ENCODE results near the gene FAM167B.
"Not testable (repeated sequence)": the region's sequence is repeated elsewhere in the genome, so short reads cannot be mapped to it uniquely, and the experiment has no call there.

The FAM167B gene

GRCh38 chr1:32263744-32264143 is 16.7 kb downstream of the FAM167B start:
- no peak for DNase-seq

- no peak for DNase-seq
These were observed 18.8 kb downstream of the FAM167B start for GRCh38 chr1:32265846-32266245.

- no peak for DNase-seq
These were observed 20.0 kb downstream of the FAM167B start for GRCh38 chr1:32266921-32267591.

DNA sequence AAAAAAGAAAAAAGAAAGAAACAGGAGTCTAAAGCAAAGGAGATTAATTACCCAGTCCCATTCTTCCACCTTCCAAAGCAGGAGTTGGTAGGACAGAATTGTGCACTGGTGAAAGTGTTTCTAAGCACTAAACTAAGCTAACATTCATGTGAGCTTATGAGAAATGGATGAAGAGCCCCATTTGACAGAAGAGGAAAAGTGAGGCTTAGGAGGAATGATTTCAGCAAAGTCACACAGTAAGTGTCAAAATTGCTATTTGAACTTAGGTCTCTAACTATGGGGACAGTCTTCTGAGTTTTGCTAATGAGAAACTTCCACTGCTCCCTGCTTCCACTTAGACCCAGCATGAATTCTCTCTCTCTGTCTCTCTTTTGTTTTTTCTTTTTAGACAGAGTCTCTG is 22.7 kb downstream of the FAM167B start:
- no peak for DNase-seq

DNA sequence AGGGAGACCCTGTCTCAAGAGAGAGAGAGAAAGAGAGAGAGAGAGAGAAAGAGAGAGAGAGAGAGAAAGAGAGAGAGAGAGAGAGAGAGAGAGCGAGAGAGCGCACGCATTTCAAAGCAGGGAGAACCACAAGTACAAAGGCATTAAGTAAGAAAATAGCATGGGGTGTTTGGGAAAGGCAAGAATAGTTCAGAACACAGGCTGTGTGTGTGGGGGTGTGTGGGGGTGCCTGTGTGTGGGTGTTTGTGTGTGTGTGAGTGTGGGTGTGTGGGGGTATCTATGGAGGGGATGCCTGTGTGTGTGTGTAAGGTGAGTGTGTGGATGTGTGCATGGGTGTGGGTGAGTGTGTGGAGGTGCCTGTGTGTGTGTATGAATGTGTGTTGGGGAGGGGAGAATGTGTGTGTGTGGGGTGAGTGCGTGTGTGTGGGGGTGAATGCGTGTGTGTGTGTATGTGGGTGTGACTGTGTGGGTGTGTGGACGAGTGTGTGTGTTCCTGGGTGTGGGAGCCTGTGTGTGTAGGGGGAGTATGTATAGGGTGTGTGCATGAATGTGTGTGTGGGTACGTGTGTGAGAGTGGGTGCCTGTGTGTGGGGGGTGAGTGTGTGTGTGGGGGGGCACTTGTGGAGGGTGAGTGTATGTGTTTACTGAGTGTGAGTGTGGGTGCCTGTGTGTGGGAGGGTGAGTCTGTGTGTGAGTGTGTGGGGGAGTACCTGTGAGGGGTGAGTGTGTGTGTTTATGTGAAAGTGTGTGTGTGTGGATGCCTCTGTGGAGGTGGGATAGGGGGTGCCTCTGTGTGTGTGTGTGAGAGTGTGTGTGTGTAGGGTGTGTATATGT is 25.8 kb downstream of the FAM167B start:
- peak; percentile 48 to 60 for DNase-seq

- peak; percentile 88 to 92 for DNase-seq
These were observed 26.6 kb downstream of the FAM167B start for GRCh38 chr1:32273391-32274208.

- DNase-seq: no peak
These were observed 27.8 kb downstream of the FAM167B start for GRCh38 chr1:32274646-32275340.

DNA sequence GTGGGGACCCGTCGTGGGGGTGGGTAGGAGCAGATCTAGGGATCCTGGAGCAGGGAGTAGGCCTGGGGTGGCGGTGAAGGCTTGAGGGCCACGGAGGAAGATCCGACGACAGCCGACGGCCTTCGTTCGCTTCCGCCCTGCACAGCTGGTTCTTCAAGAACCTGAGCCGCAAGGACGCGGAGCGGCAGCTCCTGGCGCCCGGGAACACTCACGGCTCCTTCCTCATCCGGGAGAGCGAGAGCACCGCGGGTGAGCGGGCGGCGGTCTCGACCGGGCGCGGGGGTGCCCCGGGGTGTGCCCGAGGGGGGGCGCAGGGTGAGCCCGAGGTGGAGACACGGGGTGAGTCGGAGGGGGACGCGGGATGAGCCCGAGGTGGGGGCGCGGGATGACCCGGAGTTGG is 28.4 kb downstream of the FAM167B start:
- no peak for DNase-seq

DNA sequence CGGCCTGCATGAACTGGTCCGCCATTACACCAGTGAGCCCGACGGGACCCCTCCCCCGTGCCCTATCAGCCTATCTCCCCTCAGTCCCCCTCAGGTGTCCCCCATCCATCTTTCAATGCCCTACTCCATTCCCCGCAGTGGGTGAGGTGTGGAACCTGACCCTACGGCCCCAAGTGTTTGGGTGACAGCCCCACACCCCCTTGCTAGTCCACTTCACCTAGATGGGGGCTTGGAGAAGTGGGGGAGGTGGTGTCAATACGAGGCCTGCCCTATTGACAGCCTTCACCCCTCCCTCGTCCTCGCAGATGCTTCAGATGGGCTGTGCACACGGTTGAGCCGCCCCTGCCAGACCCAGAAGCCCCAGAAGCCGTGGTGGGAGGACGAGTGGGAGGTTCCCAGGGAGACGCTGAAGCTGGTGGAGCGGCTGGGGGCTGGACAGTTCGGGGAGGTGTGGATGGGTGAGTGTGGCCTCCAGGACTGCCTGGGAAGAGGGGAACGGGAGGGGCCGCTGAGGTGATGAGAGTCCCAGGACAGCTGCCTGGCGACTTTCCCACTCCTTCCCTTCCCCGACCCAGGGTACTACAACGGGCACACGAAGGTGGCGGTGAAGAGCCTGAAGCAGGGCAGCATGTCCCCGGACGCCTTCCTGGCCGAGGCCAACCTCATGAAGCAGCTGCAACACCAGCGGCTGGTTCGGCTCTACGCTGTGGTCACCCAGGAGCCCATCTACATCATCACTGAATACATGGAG is 29.2 kb downstream of the FAM167B start:
- DNase-seq: no peak

- not testable (repeated sequence) for DNase-seq
These were observed 37.8 kb downstream of the FAM167B start for GRCh38 chr1:32284777-32285176.

DNA sequence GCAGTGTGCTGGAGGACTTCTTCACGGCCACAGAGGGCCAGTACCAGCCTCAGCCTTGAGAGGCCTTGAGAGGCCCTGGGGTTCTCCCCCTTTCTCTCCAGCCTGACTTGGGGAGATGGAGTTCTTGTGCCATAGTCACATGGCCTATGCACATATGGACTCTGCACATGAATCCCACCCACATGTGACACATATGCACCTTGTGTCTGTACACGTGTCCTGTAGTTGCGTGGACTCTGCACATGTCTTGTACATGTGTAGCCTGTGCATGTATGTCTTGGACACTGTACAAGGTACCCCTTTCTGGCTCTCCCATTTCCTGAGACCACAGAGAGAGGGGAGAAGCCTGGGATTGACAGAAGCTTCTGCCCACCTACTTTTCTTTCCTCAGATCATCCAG is 38.6 kb downstream of the FAM167B start:
- no peak for DNase-seq

DNA sequence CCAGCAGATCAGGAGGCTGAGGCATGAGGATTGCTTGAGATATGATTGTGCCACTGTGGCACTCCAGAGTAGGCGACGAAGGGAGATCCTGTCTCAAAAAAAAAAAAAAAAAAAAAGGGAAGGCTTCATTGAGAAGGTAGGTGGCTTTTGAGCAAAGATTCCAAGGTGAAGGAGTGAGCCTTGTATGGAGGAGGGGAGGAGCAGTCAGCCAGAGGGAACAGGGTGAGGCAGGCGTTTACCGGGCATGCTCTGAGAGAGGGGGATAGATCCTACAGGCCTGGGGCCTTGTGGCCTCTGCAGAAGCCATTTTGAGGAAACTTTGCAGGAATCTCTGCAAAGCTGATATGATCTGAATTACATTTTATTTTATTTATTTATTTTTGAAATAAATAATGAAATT is 39.7 kb downstream of the FAM167B start:
- no peak for DNase-seq

DNA sequence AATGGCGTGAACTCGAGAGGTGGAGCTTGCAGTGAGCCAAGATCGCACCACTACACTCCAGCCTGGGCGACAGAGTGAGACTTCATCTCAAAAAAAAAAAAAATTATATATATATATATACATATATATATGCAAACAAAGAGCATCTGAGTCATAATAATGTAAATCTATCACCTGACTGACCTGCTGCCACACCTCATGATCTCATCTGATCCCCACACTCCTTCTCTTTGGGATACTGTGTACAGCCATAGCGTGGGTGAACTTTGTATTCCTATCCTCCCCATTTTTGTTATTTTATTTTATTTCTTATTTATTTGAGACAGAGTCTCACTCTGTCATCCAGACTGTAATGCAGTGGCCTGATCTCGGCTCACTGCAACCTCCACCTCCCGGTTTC is 42.2 kb downstream of the FAM167B start:
- no peak for DNase-seq

DNA sequence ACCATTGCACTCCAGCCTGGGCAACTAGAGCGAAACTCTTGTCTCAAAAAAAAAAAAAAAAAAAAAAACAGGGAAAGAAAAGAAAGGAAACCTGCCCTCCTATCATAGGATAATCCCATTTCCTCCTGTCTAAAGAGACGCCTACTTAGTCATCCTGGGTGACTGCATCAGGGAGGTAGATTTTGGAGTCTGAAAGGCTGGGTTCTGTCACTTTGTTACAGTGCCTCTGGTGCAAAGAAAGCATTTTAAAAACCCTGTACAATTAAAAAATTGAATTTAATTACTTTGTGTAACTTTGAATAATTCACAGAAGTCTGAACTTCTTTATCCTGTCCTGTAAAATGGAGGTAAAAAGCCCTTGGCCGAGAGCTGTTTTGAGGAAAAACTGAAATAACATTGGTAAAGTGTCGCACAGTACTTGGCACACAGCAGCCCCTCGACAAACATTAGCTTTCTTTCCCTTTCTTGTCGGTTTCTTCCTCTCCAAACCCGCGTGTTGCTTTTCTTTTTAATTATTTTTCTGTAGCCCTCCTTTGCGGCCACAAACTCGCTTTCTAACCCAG is 44.2 kb downstream of the FAM167B start:
- DNase-seq: no peak

GRCh38 chr1:32291708-32292538 is 44.9 kb downstream of the FAM167B start, which contains the start of gene HDAC1:
TSS of gene HDAC1 (plus strand) at chr1:32292083. CDS start at chr1:32292170, 87 bp downstream.
- peak; percentile 93 to 96 for DNase-seq

DNA sequence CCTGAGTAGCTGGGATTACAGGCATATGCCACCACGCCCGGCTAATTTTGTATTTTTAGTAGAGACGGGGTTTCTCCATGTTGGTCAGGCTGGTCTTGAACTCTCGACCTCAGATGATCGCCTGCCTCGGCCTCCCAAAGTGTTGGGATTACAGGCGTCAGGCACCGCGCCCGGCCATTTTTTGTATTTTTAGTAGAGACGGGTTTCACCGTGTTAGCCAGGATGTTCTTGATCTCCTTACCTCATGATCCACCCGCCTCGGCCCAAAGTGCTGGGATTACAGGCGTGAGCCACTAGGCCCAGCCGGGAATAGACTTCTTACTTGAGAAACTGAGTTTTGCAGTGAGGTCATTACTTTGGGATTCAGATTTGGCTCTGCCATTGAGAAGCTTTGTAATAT is 51.2 kb downstream of the FAM167B start:
- DNase-seq: not testable (repeated sequence)

All from activated CD4-positive, alpha-beta T cell treated with anti-CD3 and anti-CD28 coated beads for 4 hours (primary cell).